Ascending aorta (tissue), 2 donors: Measurements from ENCODE around the gene OR5V1. TPM values are rescaled to one million over a fixed set of nuclear protein-coding genes. Genes with fewer than 3 reads are reported as not detected.
"Not testable (repeated sequence)": the region's sequence is repeated elsewhere in the genome, so short reads cannot be mapped to it uniquely, and the experiment has no call there.

Experiments used
- DNase-seq, 2 donors: peaks; one replicate each; pipeline ENCODE4 v3.0.0-alpha.2; 2019; ENCODE audit warnings: low spot score in 2 of 2
- H3K27ac ChIP-seq, 2 donors: fragments of 200-600 bp; sonication (generic); one replicate each; pipeline ENCODE4 v1.5.1; 2016 to 2017; ENCODE audit warnings: mild to moderate bottlenecking in 1 of 2
- H3K27me3 ChIP-seq: fragments of 200-600 bp; sonication (generic); one replicate; pipeline ENCODE4 v1.5.1; 2017
- H3K36me3 ChIP-seq, 2 donors: fragments of 200-600 bp; sonication (generic); one replicate each; pipeline ENCODE4 v1.5.1; 2016
- H3K4me1 ChIP-seq, 2 donors: fragments of 200-600 bp; sonication (generic); one replicate each; pipeline ENCODE4 v1.5.1; 2016 to 2017; ENCODE audit warnings: mild to moderate bottlenecking in 1 of 2
- H3K4me3 ChIP-seq, 2 donors: fragments of 200-600 bp; sonication (generic); one replicate each; pipeline ENCODE4 v1.5.1; 2016 to 2017; ENCODE audit warnings: mild to moderate bottlenecking in 1 of 2
- H3K9me3 ChIP-seq, 2 donors: fragments of 200-600 bp; sonication (generic); one replicate each; pipeline ENCODE4 v1.5.1; 2016
- CTCF ChIP-seq, 3 experiments: fragments of 200-600 bp in 2 of 3; fragments of 450-650 bp in 1 of 3; sonication (generic) in 2 of 3; IDR thresholded peaks; one replicate each; pipeline ENCODE4 v1.5.1; 2016 to 2019; ENCODE audit warnings: antibody characterized with exemption in 3 of 3, mild to moderate bottlenecking in 1 of 3, moderate library complexity in 1 of 3
- intact Hi-C: fragments of 100-400 bp; cut with DNase I; formaldehyde crosslinking; loops from one replicate; pipeline ENCODE4 v1.15.1; 2023
- total RNA-seq: library from RNA; depleted of rRNA; stranded (reverse); fragments of >200 nt; gene quantifications from one replicate; pipeline ENCODE4 v1.1.0, GENCODE V29; 2016

OR5V1 gene
- total RNA-seq, 1 donor from 2014 or later, result not detected

GRCh38 chr6:29336269-29336668, 32.4 kb downstream of the OR5V1 start:
- H3K4me1 ChIP-seq, result no peaks in the 10 kb centered on the region
- no peak overlapping the region for H3K27ac ChIP-seq
- no peaks in the 10 kb centered on the region for H3K9me3 ChIP-seq
- no peaks in the 10 kb centered on the region for H3K27me3 ChIP-seq
- intact Hi-C loops, result no loop called here
- H3K4me3 ChIP-seq, result no peak overlapping the region
- H3K36me3 ChIP-seq, result no peaks in the 10 kb centered on the region
- DNase-seq, result no peak
- no peak for TF ChIP-seq CTCF (IDR thresholded peaks at IDR 0.05)

- no peak overlapping the region for H3K27ac ChIP-seq
- no peaks in the 10 kb centered on the region for H3K36me3 ChIP-seq
- no peak for TF ChIP-seq CTCF (IDR thresholded peaks at IDR 0.05)
- no peaks in the 10 kb centered on the region for H3K9me3 ChIP-seq
- DNase-seq, result no peak
- intact Hi-C loops, result no loop called here
- no peaks in the 10 kb centered on the region for H3K4me1 ChIP-seq
- H3K4me3 ChIP-seq, result no peak overlapping the region
- no peaks in the 10 kb centered on the region for H3K27me3 ChIP-seq
Measured at GRCh38 chr6:29332676-29333075, 36.0 kb downstream of the OR5V1 start.

GRCh38 chr6:29325777-29326176, 42.9 kb downstream of the OR5V1 start:
- intact Hi-C loops, result no loop called here
- Histone ChIP-seq H3K27ac (no peak overlapping the region), H3K36me3 (no peaks in the 10 kb centered on the region), H3K4me1 (no peaks in the 10 kb centered on the region), H3K27me3 (no peaks in the 10 kb centered on the region), H3K4me3 (no peak overlapping the region), H3K9me3 (no peaks in the 10 kb centered on the region)
- no peak for DNase-seq
- no peak for TF ChIP-seq CTCF (IDR thresholded peaks at IDR 0.05)

- H3K27ac ChIP-seq, H3K4me1 ChIP-seq, intact Hi-C loops, H3K9me3 ChIP-seq, H3K27me3 ChIP-seq, H3K36me3 ChIP-seq, H3K4me3 ChIP-seq, DNase-seq: not testable (repeated sequence)
Measured at GRCh38 chr6:29323332-29323731, 45.3 kb downstream of the OR5V1 start.

GRCh38 chr6:29319931-29320330, 48.7 kb downstream of the OR5V1 start:
- no peaks in the 10 kb centered on the region for H3K9me3 ChIP-seq
- intact Hi-C loops, result no loop called here
- no peaks in the 10 kb centered on the region for H3K4me1 ChIP-seq
- no peak for TF ChIP-seq CTCF (IDR thresholded peaks at IDR 0.05)
- no peak overlapping the region for H3K27ac ChIP-seq
- no peak overlapping the region for H3K4me3 ChIP-seq
- H3K27me3 ChIP-seq, result no peaks in the 10 kb centered on the region
- DNase-seq, result no peak
- no peaks in the 10 kb centered on the region for H3K36me3 ChIP-seq

Other genes with a start within 250 kb of the OR5V1 start
- not detected for gene OR2J2, start 198.0 kb downstream of the OR5V1 start, total RNA-seq
- not detected for gene OR14J1, start 67.2 kb downstream of the OR5V1 start, total RNA-seq
- gene OR12D3, start 6.4 kb upstream of the OR5V1 start, total RNA-seq, result not detected
- not detected for gene OR12D2, start 26.8 kb upstream of the OR5V1 start, total RNA-seq
- gene OR12D1, start 46.1 kb upstream of the OR5V1 start, total RNA-seq, result not detected
- not detected for gene OR10C1, start 70.4 kb upstream of the OR5V1 start, total RNA-seq
- not detected for gene OR11A1, start 88.2 kb upstream of the OR5V1 start, total RNA-seq
- gene OR2H1, start 88.3 kb upstream of the OR5V1 start, total RNA-seq, result not detected
- not detected for gene MAS1L, start 119.1 kb upstream of the OR5V1 start, total RNA-seq
- not detected for gene UBD, start 190.9 kb upstream of the OR5V1 start, total RNA-seq
- not detected for gene OR2H2, start 216.3 kb upstream of the OR5V1 start, total RNA-seq